IMR-90 (cell line): ENCODE measurements around the gene ARL8B. TPM values are rescaled to one million over a fixed set of nuclear protein-coding genes. Genes with fewer than 3 reads are reported as not detected.

ENCODE experiments used
- ATAC-seq: fragments of 200-7000 bp; cut with Tn5 transposase; 2 replicates; pipeline ENCODE4 v1.9.1; 2020; ENCODE audit warnings: low read depth, mild to moderate bottlenecking, moderate library complexity
- BruUV-seq: library from RNA; stranded (reverse); fragments of 400-500 nt; replicated peaks from 2 replicates; lab custom pipeline; 2021; lab: Mats Ljungman, UMichigan
- CTCF ChIA-PET: fragments of 300-600 bp; formaldehyde crosslinking; extraction: SDS; loops from one replicate; lab custom pipeline; 2021; ENCODE audit warnings: antibody characterized with exemption; lab: Yijun Ruan, JAX
- POLR2A ChIA-PET: fragments of 300-600 bp; sonication (Branson Sonifier 250); formaldehyde crosslinking; loops from one replicate; lab custom pipeline; 2022; ENCODE audit warnings: antibody characterized with exemption; ENCODE audit not compliant: unreplicated experiment; lab: Charles Lee
- DNase-seq: peaks from one replicate; pipeline ENCODE4 v3.0.0; 2013
- H2AFZ ChIP-seq: replicated peaks from 2 replicates; pipeline ENCODE3; 2013; ENCODE audit warnings: low read length, mild to moderate bottlenecking; ENCODE audit not compliant: poor library complexity
- H2AK5ac ChIP-seq: 2 replicates; pipeline ENCODE4 v1.6.1; 2013; ENCODE audit warnings: low read depth, low read length, inconsistent platforms
- H2AK9ac ChIP-seq: replicated peaks from 2 replicates; pipeline ENCODE3; 2013; ENCODE audit warnings: mild to moderate bottlenecking, low read depth, low read length, moderate library complexity; ENCODE audit not compliant: poor library complexity
- H2BK120ac ChIP-seq: 2 replicates; pipeline ENCODE4 v1.6.1; 2013; ENCODE audit warnings: low read depth, low read length, inconsistent platforms
- H2BK15ac ChIP-seq: 3 replicates; pipeline ENCODE4 v1.6.1; 2013; ENCODE audit warnings: low read depth, low read length, inconsistent platforms
- H2BK20ac ChIP-seq: 2 replicates; pipeline ENCODE4 v1.6.1; 2013; ENCODE audit warnings: low read depth, mild to moderate bottlenecking, inconsistent platforms, low read length, moderate library complexity
- H2BK5ac ChIP-seq: 2 replicates; pipeline ENCODE4 v1.6.1; 2013; ENCODE audit warnings: mild to moderate bottlenecking, low read depth, low read length, inconsistent platforms; ENCODE audit not compliant: poor library complexity, severe bottlenecking
- H3K14ac ChIP-seq: replicated peaks from 2 replicates; pipeline ENCODE4 v1.6.1; 2013; ENCODE audit warnings: low read depth, low read length, inconsistent platforms
- H3K18ac ChIP-seq: 2 replicates; pipeline ENCODE4 v1.6.1; 2013; ENCODE audit warnings: low read depth, low read length, control low read depth
- H3K23ac ChIP-seq: 2 replicates; pipeline ENCODE4 v1.6.1; 2013; ENCODE audit warnings: low read depth, low read length, inconsistent platforms
- H3K27ac ChIP-seq: 2 replicates; pipeline ENCODE4 v1.5.1; 2013; ENCODE audit warnings: mild to moderate bottlenecking, control low read depth, low read length; ENCODE audit not compliant: insufficient read depth
- H3K27me3 ChIP-seq: 2 replicates; pipeline ENCODE4 v1.6.1; 2013; ENCODE audit warnings: low read length; ENCODE audit not compliant: control insufficient read depth, insufficient read depth
- H3K36me3 ChIP-seq: 2 replicates; pipeline ENCODE4 v1.6.1; 2013; ENCODE audit warnings: low read length, mixed read lengths; ENCODE audit not compliant: control insufficient read depth, insufficient read depth
- H3K4ac ChIP-seq: 2 replicates; pipeline ENCODE4 v1.6.1; 2013; ENCODE audit warnings: low read depth, low read length, inconsistent platforms
- H3K4me1 ChIP-seq: 2 replicates; pipeline ENCODE4 v1.6.1; 2013; ENCODE audit warnings: low read length, mixed read lengths; ENCODE audit not compliant: control insufficient read depth, insufficient read depth
- H3K4me2 ChIP-seq: 2 replicates; pipeline ENCODE4 v1.6.1; 2013; ENCODE audit warnings: low read depth, mild to moderate bottlenecking, control low read depth, low read length, moderate library complexity
- H3K4me3 ChIP-seq: 2 replicates; pipeline ENCODE4 v1.5.1; 2013; ENCODE audit warnings: low read depth, mild to moderate bottlenecking, control low read depth, low read length, moderate library complexity; ENCODE audit not compliant: insufficient read depth
- H3K56ac ChIP-seq: 2 replicates; pipeline ENCODE4 v1.6.1; 2013; ENCODE audit warnings: low read length, inconsistent platforms; ENCODE audit not compliant: insufficient read depth; ENCODE audit errors: extremely low read depth
- H3K79me1 ChIP-seq, 2 experiments: 2 replicates each; pipeline ENCODE4 v1.6.1; 2013; ENCODE audit warnings: low read length in 2 of 2, inconsistent platforms in 1 of 2, low read depth in 1 of 2
- H3K9ac ChIP-seq: 2 replicates; pipeline ENCODE4 v1.6.1; 2013; ENCODE audit warnings: low read depth, low read length, control low read depth
- H3K9me1 ChIP-seq: 2 replicates; pipeline ENCODE4 v1.6.1; 2013; ENCODE audit warnings: low read length, inconsistent platforms; ENCODE audit not compliant: insufficient read depth
- H3K9me3 ChIP-seq: 2 replicates; pipeline ENCODE4 v1.6.1; 2013; ENCODE audit warnings: low read length; ENCODE audit not compliant: control insufficient read depth, insufficient read depth
- H4K20me1 ChIP-seq: 2 replicates; pipeline ENCODE4 v1.6.1; 2013; ENCODE audit warnings: low read length, inconsistent platforms; ENCODE audit not compliant: insufficient read depth
- H4K5ac ChIP-seq: 2 replicates; pipeline ENCODE4 v1.6.1; 2013; ENCODE audit warnings: mild to moderate bottlenecking, low read depth, low read length, control low read depth
- H4K8ac ChIP-seq, 2 experiments: 2 replicates each; pipeline ENCODE4 v1.6.1; 2013; ENCODE audit warnings: low read depth in 2 of 2, low read length in 2 of 2, control low read depth in 1 of 2, inconsistent platforms in 1 of 2
- H4K91ac ChIP-seq: 2 replicates; pipeline ENCODE4 v1.6.1; 2013; ENCODE audit warnings: low read depth, low read length, inconsistent platforms; ENCODE audit not compliant: insufficient read depth
- FOS ChIP-seq: fragments of 150-350 bp; IDR thresholded peaks from 2 replicates; pipeline ENCODE4 v1.6.1; 2016; ENCODE audit warnings: low read depth, low read length
- MAFK ChIP-seq: IDR thresholded peaks from 2 replicates; pipeline ENCODE4 v1.6.1; 2012; ENCODE audit warnings: low read depth, low read length, improper control_type of control experiment
- MXI1 ChIP-seq: IDR thresholded peaks from 2 replicates; pipeline ENCODE4 v1.6.1; 2012; ENCODE audit warnings: low read depth, mild to moderate bottlenecking, low read length, moderate library complexity, borderline replicate concordance
- RAD21 ChIP-seq: IDR thresholded peaks from 2 replicates; pipeline ENCODE4 v1.6.1; 2012; ENCODE audit warnings: low read length, improper control_type of control experiment
- SMC3 ChIP-seq: fragments of 150-350 bp; IDR thresholded peaks from 2 replicates; pipeline ENCODE4 v1.6.1; 2016; ENCODE audit warnings: low read depth, mild to moderate bottlenecking, antibody characterized with exemption, low read length, moderate library complexity
- WGBS, 2 experiments: methylation state at CpG; one replicate each; pipeline versions ENCODE4 v1.1.5 to v1.1.7; 2013; ENCODE audit warnings: missing lambda C conversion rate in 2 of 2; ENCODE audit not compliant: insufficient read length in 1 of 2; ENCODE audit errors: extremely low coverage in 2 of 2; 5-methylcytosine and 5-hydroxymethylcytosine counted together
- dilution Hi-C: fragments of 300-500 bp; cut with HindIII; formaldehyde crosslinking; loops from one replicate; pipeline ENCODE4 v1.14.3; 2018; ENCODE audit warnings: low sequenced_read_pairs; ENCODE audit not compliant: unreplicated experiment
- in situ Hi-C: fragments of 300-500 bp; cut with MboI; formaldehyde crosslinking; loops from 3 replicates; pipeline ENCODE4 v1.14.3; 2019; ENCODE audit warnings: low sequenced_read_pairs, inconsistent platforms, mixed read lengths
- intact Hi-C: fragments of 100-400 bp; cut with micrococcal nuclease; formaldehyde crosslinking; loops from 2 replicates; pipeline ENCODE4 v1.10.0; 2022
- polyA plus RNA-seq, 3 experiments: library from polyadenylated mRNA; depleted of rRNA; stranded (reverse); fragments of >200 nt; gene quantifications; 2 replicates each; pipeline ENCODE4 v1.2.3, GENCODE V29; 2012; ENCODE audit warnings: low replicate concordance in 1 of 3
- total RNA-seq: library from RNA; depleted of rRNA; stranded (reverse); fragments of >200 nt; gene quantifications from 2 replicates; pipeline ENCODE4 v1.2.3, GENCODE V29; 2012

Gene ARL8B
- total and polyA plus RNA-seq, 2 of the 4 experiments (the other 2 are of a cell fraction), result 32.3 to 47.0 TPM

DNA sequence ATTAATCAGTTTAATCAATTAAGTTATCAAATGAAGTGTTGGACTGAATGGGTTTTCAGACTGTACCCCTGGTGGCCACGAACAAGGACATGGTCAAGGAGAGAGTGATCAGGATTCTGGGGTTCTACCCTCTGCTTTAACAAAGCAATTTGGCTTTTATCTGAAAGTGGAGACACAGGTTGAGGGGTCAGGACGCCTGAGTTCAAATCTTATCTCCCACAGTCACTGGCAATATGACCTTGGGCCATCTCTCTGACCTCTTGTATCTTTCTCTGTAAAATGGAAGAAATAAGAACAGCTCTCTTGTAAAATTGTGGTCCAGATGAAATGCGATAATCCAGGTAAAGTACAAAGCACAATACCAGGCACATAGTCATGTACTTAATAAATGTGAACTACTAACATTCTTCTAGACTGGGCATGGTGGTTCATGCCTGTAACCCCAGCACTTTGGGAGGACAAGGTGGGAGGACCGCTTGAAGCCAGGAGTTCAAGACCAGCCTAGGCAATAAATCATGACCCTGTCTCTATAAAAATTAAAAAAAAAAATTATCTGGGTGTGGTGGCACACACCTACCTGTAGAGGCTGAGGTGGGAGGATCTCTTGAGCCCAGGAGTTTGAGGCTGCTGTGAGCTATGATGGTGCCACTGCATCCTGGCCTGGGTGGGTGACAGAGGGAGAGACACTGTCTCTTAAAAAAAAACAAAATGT lies 48.6 kb upstream of the ARL8B start:
- dilution Hi-C loops (no loop called here), intact Hi-C loops (no loop called here), in situ Hi-C loops (loop anchor here (25.0 kb wide), 1 partner anchor 761 kb away; the partner anchor contains the start of gene SETMAR)
- H3K9me1 ChIP-seq, result no peaks in the 10 kb centered on the region
- no peak overlapping the region for H4K5ac ChIP-seq
- H3K27ac ChIP-seq, result no peak overlapping the region
- H2AFZ ChIP-seq, result no peak overlapping the region
- H2AK5ac ChIP-seq, result no peak overlapping the region
- no peak overlapping the region for H3K9ac ChIP-seq
- H4K91ac ChIP-seq, result no peak overlapping the region
- H2BK15ac ChIP-seq, result no peak overlapping the region
- no peaks in the 10 kb centered on the region for H3K9me3 ChIP-seq
- H3K4ac ChIP-seq, result no peak overlapping the region
- no peak overlapping the region for H3K56ac ChIP-seq
- no TSS peak for BruUV-seq
- no peak overlapping the region for H3K14ac ChIP-seq
- no peak overlapping the region for H3K23ac ChIP-seq
- H3K79me1 ChIP-seq, result no peaks in the 10 kb centered on the region
- no peak overlapping the region for H2AK9ac ChIP-seq
- no peaks in the 10 kb centered on the region for H3K4me1 ChIP-seq
- no peaks in the 10 kb centered on the region for H3K36me3 ChIP-seq
- ChIA-PET CTCF (interaction anchor here (0.6 kb wide), 2 partner anchors 379 to 877 kb away, joined by 3 to 4 read pairs; no protein-coding TSS in a partner anchor), POLR2A (no interaction called here)
- H3K18ac ChIP-seq, result no peak overlapping the region
- no peak overlapping the region for H3K4me3 ChIP-seq
- no peak overlapping the region for H2BK5ac ChIP-seq
- no peak overlapping the region for H3K4me2 ChIP-seq
- peaks cover 19% of the 10 kb centered on the region for H3K27me3 ChIP-seq
- TF ChIP-seq FOS (no peak), MXI1 (no peak), MAFK (no peak), SMC3 (no peak), RAD21 (no peak)
- ATAC-seq (no peak), DNase-seq (no peak)
- no peak overlapping the region for H2BK20ac ChIP-seq
- no peak overlapping the region for H2BK120ac ChIP-seq
- H4K8ac ChIP-seq, result no peak overlapping the region
- H4K20me1 ChIP-seq, result no peaks in the 10 kb centered on the region
- no CpG with 5 or more reads among the region's 4 CpGs for WGBS, 2 experiments
